CD8-positive, alpha-beta memory T cell (primary cell): ENCODE data around the gene DKK2. TPM values are rescaled to one million over a fixed set of nuclear protein-coding genes. Genes with fewer than 3 reads are reported as not detected.

Experiments
- CTCF ChIA-PET: fragments of 350-600 bp; sonication (Branson Sonifier 250); formaldehyde crosslinking; loops from one replicate; lab custom pipeline; 2021; ENCODE audit warnings: antibody characterized with exemption; lab: Charles Lee
- POLR2A ChIA-PET: fragments of 350-600 bp; sonication (Branson Sonifier 250); formaldehyde crosslinking; loops from one replicate; lab custom pipeline; 2021; ENCODE audit warnings: antibody characterized with exemption; lab: Charles Lee
- DNase-seq, 5 donors: peaks; one replicate each; pipeline versions ENCODE4 v3.0.0 to v3.0.0-alpha.2; 2020 to 2022; ENCODE audit warnings: mixed read lengths in 1 of 5
- H3K27ac ChIP-seq: one replicate; pipeline ENCODE4 v1.7.0; 2013; ENCODE audit warnings: low read depth, mild to moderate bottlenecking, low read length, moderate library complexity
- H3K27me3 ChIP-seq: 2 replicates; pipeline ENCODE4 v1.7.0; 2013; ENCODE audit warnings: low read length, mild to moderate bottlenecking; ENCODE audit not compliant: insufficient read depth, poor library complexity, severe bottlenecking
- H3K36me3 ChIP-seq: 2 replicates; pipeline ENCODE4 v1.7.0; 2013; ENCODE audit warnings: mild to moderate bottlenecking, low read length, moderate library complexity; ENCODE audit not compliant: insufficient read depth
- H3K4me1 ChIP-seq: 2 replicates; pipeline ENCODE4 v1.7.0; 2013; ENCODE audit warnings: mild to moderate bottlenecking, low read length, moderate library complexity; ENCODE audit not compliant: insufficient read depth
- H3K4me3 ChIP-seq: 2 replicates; pipeline ENCODE4 v1.7.0; 2013; ENCODE audit warnings: mild to moderate bottlenecking, low read length
- H3K9me3 ChIP-seq: 2 replicates; pipeline ENCODE4 v1.7.0; 2013; ENCODE audit warnings: mild to moderate bottlenecking, low read length
- H3K27ac Mint-ChIP-seq, 8 donors: one replicate each; pipeline ENCODE4 v1.8.0; 2020 to 2021; ENCODE audit warnings: mixed read lengths in 8 of 8, mild to moderate bottlenecking in 6 of 8, inconsistent platforms in 3 of 8, moderate library complexity in 3 of 8
- H3K27me3 Mint-ChIP-seq, 2 donors: one replicate each; pipeline ENCODE4 v1.8.0; 2020 to 2021; ENCODE audit warnings: mixed read lengths in 2 of 2, mild to moderate bottlenecking in 1 of 2, moderate library complexity in 1 of 2
- H3K36me3 Mint-ChIP-seq, 3 donors: one replicate each; pipeline ENCODE4 v1.8.0; 2020 to 2021; ENCODE audit warnings: mixed read lengths in 3 of 3, inconsistent platforms in 1 of 3, mild to moderate bottlenecking in 1 of 3
- H3K4me1 Mint-ChIP-seq, 3 donors: one replicate each; pipeline ENCODE4 v1.8.0; 2020 to 2021; ENCODE audit warnings: mixed read lengths in 3 of 3, inconsistent platforms in 1 of 3, mild to moderate bottlenecking in 1 of 3
- H3K4me3 Mint-ChIP-seq, 7 donors: one replicate each; pipeline ENCODE4 v1.8.0; 2020 to 2021; ENCODE audit warnings: mixed read lengths in 7 of 7, mild to moderate bottlenecking in 6 of 7, moderate library complexity in 4 of 7, inconsistent platforms in 2 of 7
- H3K9me3 Mint-ChIP-seq, 5 donors: one replicate each; pipeline ENCODE4 v1.8.0; 2020 to 2022; ENCODE audit warnings: mixed read lengths in 5 of 5, mild to moderate bottlenecking in 3 of 5, moderate library complexity in 2 of 5, inconsistent platforms in 1 of 5
- polyA plus RNA-seq: library from polyadenylated mRNA; unstranded; fragments of 300-500 nt; fragmentation: Illumina TruSeq; gene quantifications from one replicate; pipeline ENCODE4 v1.2.3, GENCODE V29; 2021
- total RNA-seq, 2 experiments: library from RNA; stranded (reverse); gene quantifications; one replicate each; pipeline ENCODE4 v1.2.3, GENCODE V29; 2021

DKK2 gene
- total RNA-seq, result under 1 TPM in 1 of 2 experiments, not detected in 1; 0.07 TPM
- 0.36 TPM for polyA plus RNA-seq

DNA sequence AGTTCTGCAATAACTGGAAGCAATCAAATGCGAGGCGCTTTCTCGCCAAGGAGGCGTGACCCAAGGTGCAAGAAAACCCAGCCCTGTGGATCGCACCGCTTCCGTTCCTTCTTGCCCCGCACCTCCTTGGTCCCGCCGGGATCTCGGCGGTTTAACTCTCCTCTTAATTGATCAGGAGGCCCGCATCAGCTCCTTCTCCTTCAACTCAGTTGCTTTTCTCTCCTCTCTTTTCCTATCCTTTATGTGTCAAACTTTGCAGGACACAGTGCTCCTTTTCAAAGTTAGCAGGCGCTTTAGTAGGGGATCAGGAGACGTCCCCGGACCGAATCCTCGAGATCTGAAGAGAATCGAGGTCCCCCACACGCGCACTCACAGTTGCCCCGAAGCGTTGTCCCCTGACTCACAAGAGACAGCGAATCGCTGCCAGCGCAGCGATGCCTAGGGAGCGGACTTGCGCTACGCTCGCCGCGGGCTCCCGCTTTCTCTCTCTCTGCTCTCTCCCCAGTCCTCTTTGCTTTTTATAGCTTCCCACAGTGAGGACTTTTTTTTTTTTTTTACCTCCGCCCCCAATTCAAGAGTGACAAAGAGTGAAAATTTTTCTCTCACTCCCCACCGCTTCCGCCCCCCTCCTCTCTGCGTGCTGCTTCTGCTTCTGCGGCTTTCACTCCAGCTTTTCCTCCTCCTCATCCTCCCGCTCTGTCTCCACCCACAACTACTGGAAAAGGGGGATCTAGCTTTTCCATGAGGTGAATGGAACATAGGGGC lies at the start of gene DKK2:
Gene DKK2 (minus strand): TSS at position 495 of the 765 bp plus-strand sequence. CDS start 722 bp downstream, outside the sequence.
- CTCF ChIA-PET, result no interaction called here
- H3K4me3 ChIP-seq, result peak within 1 kb of the TSS; percentile 15

DNA sequence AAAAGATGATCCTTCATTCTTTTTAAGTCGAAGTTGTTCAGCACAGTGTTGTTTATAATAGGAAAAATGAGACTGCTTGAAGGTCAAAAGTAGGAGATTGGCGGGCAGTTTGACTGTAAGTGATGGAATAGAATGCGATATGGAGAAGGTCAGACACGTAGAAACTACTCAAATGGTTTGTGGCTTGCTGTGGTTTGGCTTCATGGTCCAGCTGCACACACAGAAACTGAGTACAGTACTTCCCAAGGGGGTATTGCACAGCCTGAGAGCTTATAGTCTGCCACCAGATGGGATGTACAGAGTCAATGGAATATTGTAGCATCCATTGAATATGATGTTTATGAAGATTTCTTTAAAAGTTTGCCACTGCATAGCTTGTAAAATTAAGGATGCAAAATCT lies 41.1 kb upstream of the DKK2 start:
- peaks cover 0 to 20% (median 2%) of the 10 kb centered on the region in 5 donors for H3K9me3 Mint-ChIP-seq
- H3K27me3 Mint-ChIP-seq, result no peaks in the 10 kb centered on the region
- no peak overlapping the region for H3K27ac Mint-ChIP-seq
- H3K27ac ChIP-seq, result no peak overlapping the region
- no peak overlapping the region for H3K4me3 ChIP-seq
- H3K4me1 ChIP-seq, result no peaks in the 10 kb centered on the region
- H3K36me3 Mint-ChIP-seq, result no peaks in the 10 kb centered on the region
- DNase-seq, result no peak
- H3K4me3 Mint-ChIP-seq, result no peak overlapping the region
- H3K27me3 ChIP-seq, result no peaks in the 10 kb centered on the region
- H3K4me1 Mint-ChIP-seq, result no peaks in the 10 kb centered on the region
- POLR2A ChIA-PET, result no interaction called here
- H3K9me3 ChIP-seq, result no peaks in the 10 kb centered on the region
- H3K36me3 ChIP-seq, result no peaks in the 10 kb centered on the region
- CTCF ChIA-PET, result no interaction called here

More for the DNA sequence above, at the start of gene DKK2:
- peaks cover 0 to 16% (median 0%) of the 10 kb centered on the region in 5 donors for H3K9me3 Mint-ChIP-seq
- H3K4me3 Mint-ChIP-seq, result peak within 1 kb of the TSS; percentile 45 to 97 (median 87)
- POLR2A ChIA-PET, result no interaction called here
- Histone ChIP-seq H3K36me3 (no peaks in the 10 kb centered on the region), H3K4me1 (no peaks in the 10 kb centered on the region), H3K27ac (no peak within 1 kb of the TSS), H3K27me3 (peaks cover 6% of the 10 kb centered on the region), H3K9me3 (no peaks in the 10 kb centered on the region)
- H3K27ac Mint-ChIP-seq, result peak within 1 kb of the TSS in 6 of 8 donors; percentile 41 to 92 (median 75)
- peak in 1 of 5 donors; percentile 5 for DNase-seq
- H3K4me1 Mint-ChIP-seq, result peaks cover 18 to 32% (median 25%) of the 10 kb centered on the region in 3 donors
- no peaks in the 10 kb centered on the region for H3K36me3 Mint-ChIP-seq
- H3K27me3 Mint-ChIP-seq, result peaks cover 15 to 47% of the 10 kb centered on the region in 2 donors

- Histone ChIP-seq H3K36me3 (no peaks in the 10 kb centered on the region), H3K4me3 (no peak overlapping the region), H3K27me3 (no peaks in the 10 kb centered on the region), H3K4me1 (no peaks in the 10 kb centered on the region), H3K9me3 (no peaks in the 10 kb centered on the region), H3K27ac (no peak overlapping the region)
- H3K27ac Mint-ChIP-seq, result no peak overlapping the region
- peaks cover 0 to under 1% (median 0%) of the 10 kb centered on the region in 3 donors for H3K4me1 Mint-ChIP-seq
- H3K4me3 Mint-ChIP-seq, result no peak overlapping the region
- POLR2A ChIA-PET, result no interaction called here
- no peaks in the 10 kb centered on the region for H3K36me3 Mint-ChIP-seq
- no peak for DNase-seq
- no peaks in the 10 kb centered on the region for H3K27me3 Mint-ChIP-seq
- CTCF ChIA-PET, result no interaction called here
- peaks cover 0 to 4% (median 2%) of the 10 kb centered on the region in 5 donors for H3K9me3 Mint-ChIP-seq
Measured at GRCh38 chr4:107072836-107073736, 37.0 kb upstream of the DKK2 start.

GRCh38 chr4:107071108-107071507 lies 35.0 kb upstream of the DKK2 start:
- Histone ChIP-seq H3K36me3 (no peaks in the 10 kb centered on the region), H3K27ac (no peak overlapping the region), H3K4me1 (no peaks in the 10 kb centered on the region), H3K27me3 (no peaks in the 10 kb centered on the region), H3K4me3 (no peak overlapping the region), H3K9me3 (no peaks in the 10 kb centered on the region)
- POLR2A ChIA-PET, result no interaction called here
- Mint-ChIP-seq H3K9me3 (peaks cover 0 to 4% (median 2%) of the 10 kb centered on the region in 5 donors), H3K27me3 (no peaks in the 10 kb centered on the region), H3K36me3 (no peaks in the 10 kb centered on the region), H3K4me1 (peaks cover 0 to 3% (median 0%) of the 10 kb centered on the region in 3 donors), H3K27ac (no peak overlapping the region), H3K4me3 (no peak overlapping the region)
- CTCF ChIA-PET, result no interaction called here
- no peak for DNase-seq

- H3K9me3 ChIP-seq, result no peaks in the 10 kb centered on the region
- no peaks in the 10 kb centered on the region for H3K36me3 ChIP-seq
- no peak overlapping the region for H3K4me3 ChIP-seq
- CTCF ChIA-PET, result no interaction called here
- H3K27me3 Mint-ChIP-seq, result no peaks in the 10 kb centered on the region
- H3K9me3 Mint-ChIP-seq, result peaks cover 0 to 2% (median under 1%) of the 10 kb centered on the region in 5 donors
- peaks cover 0 to 3% (median 2%) of the 10 kb centered on the region in 3 donors for H3K4me1 Mint-ChIP-seq
- no peaks in the 10 kb centered on the region for H3K36me3 Mint-ChIP-seq
- H3K27me3 ChIP-seq, result no peaks in the 10 kb centered on the region
- no peaks in the 10 kb centered on the region for H3K4me1 ChIP-seq
- peak overlapping the region in 7 of 8 donors; percentile 12 to 89 (median 70) for H3K27ac Mint-ChIP-seq
- no peak for DNase-seq
- H3K27ac ChIP-seq, result no peak overlapping the region
- POLR2A ChIA-PET, result no interaction called here
- peak overlapping the region in 6 of 7 donors; percentile 4 to 78 (median 56) for H3K4me3 Mint-ChIP-seq
Measured at GRCh38 chr4:107069049-107069448, 32.9 kb upstream of the DKK2 start.

DNA sequence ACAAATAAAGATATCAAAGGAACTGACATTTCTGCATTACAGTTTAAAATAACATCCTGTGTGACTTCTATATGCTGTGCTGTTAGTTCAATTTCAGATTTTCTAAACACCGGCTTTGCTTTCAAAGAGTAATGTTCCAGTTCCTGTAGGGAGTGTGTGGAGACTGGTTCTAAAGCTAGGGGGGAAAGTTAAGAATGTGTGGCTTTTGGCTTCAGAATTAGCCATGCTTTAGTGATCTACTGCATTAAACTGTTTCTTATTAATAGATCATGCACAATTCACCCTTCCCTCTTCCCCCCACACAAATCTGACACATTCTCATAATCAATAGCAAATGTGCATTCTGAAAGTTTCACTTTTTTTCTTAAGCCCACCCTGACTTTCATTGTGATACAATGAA lies 32.0 kb upstream of the DKK2 start:
- Mint-ChIP-seq H3K27ac (peak overlapping the region in 4 of 8 donors; percentile 8 to 75 (median 29)), H3K27me3 (no peaks in the 10 kb centered on the region), H3K4me1 (peaks cover 0 to 5% (median 5%) of the 10 kb centered on the region in 3 donors), H3K9me3 (peaks cover 0 to 2% (median 0%) of the 10 kb centered on the region in 5 donors), H3K36me3 (no peaks in the 10 kb centered on the region), H3K4me3 (peak overlapping the region in 4 of 7 donors; percentile 33 to 59 (median 47))
- H3K27ac ChIP-seq, result no peak overlapping the region
- H3K4me1 ChIP-seq, result no peaks in the 10 kb centered on the region
- no peaks in the 10 kb centered on the region for H3K27me3 ChIP-seq
- no peaks in the 10 kb centered on the region for H3K36me3 ChIP-seq
- POLR2A ChIA-PET, result no interaction called here
- no peaks in the 10 kb centered on the region for H3K9me3 ChIP-seq
- H3K4me3 ChIP-seq, result no peak overlapping the region
- CTCF ChIA-PET, result no interaction called here
- DNase-seq, result no peak

DNA sequence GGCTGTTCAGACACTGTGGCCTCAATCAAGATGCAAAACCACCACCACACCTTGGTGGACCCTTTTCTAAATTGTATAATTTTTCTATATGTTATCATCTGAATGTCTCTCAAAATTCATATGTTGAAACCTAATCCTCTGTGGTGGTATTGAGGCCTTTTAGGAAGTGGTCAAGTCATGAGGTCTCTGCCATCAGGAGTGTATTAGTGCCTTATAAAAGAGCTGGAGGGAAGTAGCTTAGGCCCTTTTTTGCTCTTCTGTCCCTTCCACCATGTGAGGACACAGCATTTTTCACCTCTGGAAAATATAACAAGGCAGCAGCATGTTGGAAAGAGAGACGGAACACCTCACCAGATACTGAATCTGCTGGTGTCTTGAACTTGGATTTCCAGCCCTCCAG lies 30.5 kb upstream of the DKK2 start:
- POLR2A ChIA-PET, result no interaction called here
- Histone ChIP-seq H3K4me3 (no peak overlapping the region), H3K4me1 (no peaks in the 10 kb centered on the region), H3K9me3 (no peaks in the 10 kb centered on the region), H3K27ac (no peak overlapping the region), H3K36me3 (no peaks in the 10 kb centered on the region), H3K27me3 (no peaks in the 10 kb centered on the region)
- no peaks in the 10 kb centered on the region for H3K36me3 Mint-ChIP-seq
- no peak overlapping the region for H3K4me3 Mint-ChIP-seq
- H3K9me3 Mint-ChIP-seq, result no peaks in the 10 kb centered on the region
- peaks cover 0 to 5% (median 5%) of the 10 kb centered on the region in 3 donors for H3K4me1 Mint-ChIP-seq
- H3K27me3 Mint-ChIP-seq, result no peaks in the 10 kb centered on the region
- CTCF ChIA-PET, result no interaction called here
- DNase-seq, result no peak
- H3K27ac Mint-ChIP-seq, result no peak overlapping the region

DNA sequence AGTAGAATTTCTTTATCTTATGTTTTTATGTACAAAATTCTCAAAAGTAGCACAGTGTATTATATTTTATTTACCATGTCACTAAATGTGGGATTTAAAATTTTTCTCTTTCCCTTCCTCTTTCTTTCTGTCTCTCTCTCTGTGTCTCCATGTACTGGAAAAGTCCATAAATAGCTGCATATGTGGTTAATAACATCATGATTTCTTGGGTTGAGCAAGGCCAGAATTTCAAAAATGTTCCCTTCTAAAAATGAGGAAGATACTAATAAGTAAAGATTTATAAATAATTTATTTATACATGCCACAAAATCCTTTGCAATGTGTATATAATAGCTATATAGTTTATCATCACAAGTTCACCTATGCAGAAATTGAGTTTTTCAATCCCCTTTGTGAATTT lies 29.1 kb upstream of the DKK2 start:
- H3K9me3 ChIP-seq, result no peaks in the 10 kb centered on the region

More for the DNA sequence above, 29.1 kb upstream of the DKK2 start:
- no peak overlapping the region for H3K4me3 Mint-ChIP-seq
- no peak overlapping the region for H3K27ac ChIP-seq
- no peak overlapping the region for H3K27ac Mint-ChIP-seq
- POLR2A ChIA-PET, result no interaction called here
- DNase-seq, result no peak
- H3K4me1 ChIP-seq, result no peaks in the 10 kb centered on the region
- H3K4me3 ChIP-seq, result no peak overlapping the region
- no peaks in the 10 kb centered on the region for H3K36me3 ChIP-seq
- CTCF ChIA-PET, result no interaction called here
- no peaks in the 10 kb centered on the region for H3K9me3 Mint-ChIP-seq
- no peaks in the 10 kb centered on the region for H3K27me3 ChIP-seq
- H3K4me1 Mint-ChIP-seq, result peaks cover 0 to 5% (median 5%) of the 10 kb centered on the region in 3 donors
- H3K36me3 Mint-ChIP-seq, result no peaks in the 10 kb centered on the region
- no peaks in the 10 kb centered on the region for H3K27me3 Mint-ChIP-seq
